Neural cell (in vitro differentiated cells): ENCODE measurements around the gene TCF12. TPM values are rescaled to one million over a fixed set of nuclear protein-coding genes. Genes with fewer than 3 reads are reported as not detected.

Experiments used
- H2AFZ ChIP-seq: fragments of 200-600, 300-800 bp; sonication (generic), shearing (Covaris generic); 2 replicates; pipeline ENCODE4 v1.6.0; 2014; ENCODE audit warnings: low read depth, mild to moderate bottlenecking, antibody characterized with exemption, low read length, moderate library complexity
- H3F3A ChIP-seq: fragments of 200-600 bp; shearing (Covaris generic); 2 replicates; pipeline ENCODE4 v1.6.1; 2016; ENCODE audit warnings: mild to moderate bottlenecking, moderate library complexity, mixed read lengths, antibody characterized with exemption, low read length; ENCODE audit not compliant: insufficient read depth, poor library complexity, severe bottlenecking
- H3K27ac ChIP-seq: fragments of 200-600, 300-800 bp; sonication (generic), shearing (Covaris generic); 2 replicates; pipeline ENCODE4 v1.5.1; 2014; ENCODE audit warnings: mild to moderate bottlenecking, low read length, moderate library complexity
- H3K27me3 ChIP-seq: fragments of 300-800, 200-600 bp; sonication (generic), shearing (Covaris generic); 2 replicates; pipeline ENCODE4 v1.6.0; 2014; ENCODE audit warnings: mild to moderate bottlenecking, low read depth, low read length, moderate library complexity; ENCODE audit not compliant: insufficient read depth
- H3K36me3 ChIP-seq: fragments of 300-800, 200-600 bp; sonication (generic), shearing (Covaris generic); 2 replicates; pipeline ENCODE4 v1.5.1; 2014; ENCODE audit warnings: mild to moderate bottlenecking, antibody characterized with exemption, low read length, moderate library complexity; ENCODE audit not compliant: insufficient read depth
- H3K4me2 ChIP-seq: fragments of 300-800, 200-600 bp; sonication (generic), shearing (Covaris generic); 2 replicates; pipeline ENCODE4 v1.6.0; 2014; ENCODE audit warnings: mild to moderate bottlenecking, low read length
- H3K4me3 ChIP-seq: fragments of 300-800, 200-600 bp; sonication (generic), shearing (Covaris generic); 2 replicates; pipeline ENCODE4 v1.5.1; 2014; ENCODE audit warnings: mild to moderate bottlenecking, low read length, moderate library complexity
- H3K79me2 ChIP-seq: fragments of 200-600 bp; shearing (Covaris generic); replicated peaks from 2 replicates; pipeline ENCODE4 v1.6.0; 2014; ENCODE audit warnings: mild to moderate bottlenecking, low read length, moderate library complexity; ENCODE audit not compliant: insufficient read depth
- H3K9ac ChIP-seq: fragments of 300-800, 200-600 bp; sonication (generic), shearing (Covaris generic); 2 replicates; pipeline ENCODE4 v1.6.1; 2016; ENCODE audit warnings: mild to moderate bottlenecking, low read length, mixed read lengths
- H3K9me2 ChIP-seq: fragments of 200-600 bp; shearing (Covaris generic); 2 replicates; pipeline ENCODE4 v1.6.1; 2016; ENCODE audit warnings: mild to moderate bottlenecking, low read length, mixed read lengths; ENCODE audit not compliant: insufficient read depth
- H3K9me3 ChIP-seq: fragments of 200-600, 300-800 bp; sonication (generic), shearing (Covaris generic); 2 replicates; pipeline ENCODE4 v1.6.1; 2016; ENCODE audit warnings: mild to moderate bottlenecking, mixed run types, low read length, moderate library complexity, mixed read lengths
- H4K20me1 ChIP-seq: fragments of 200-600 bp; shearing (Covaris generic); 2 replicates; pipeline ENCODE4 v1.6.1; 2016; ENCODE audit warnings: mild to moderate bottlenecking, mixed run types; ENCODE audit not compliant: insufficient read depth
- EP300 ChIP-seq: fragments of 450-650 bp; conservative IDR thresholded peaks from 2 replicates; pipeline ENCODE4 v1.6.1; 2014; ENCODE audit warnings: antibody characterized with exemption, mild to moderate bottlenecking, moderate library complexity; ENCODE audit not compliant: poor library complexity, severe bottlenecking
- EZH2 ChIP-seq: fragments of 200-600, 300-800 bp; shearing (Covaris generic), sonication (generic); IDR thresholded peaks from 2 replicates; pipeline ENCODE4 v1.6.1; 2014; ENCODE audit warnings: antibody characterized with exemption, low read length, borderline replicate concordance, mild to moderate bottlenecking; ENCODE audit not compliant: insufficient read depth, poor library complexity, severe bottlenecking
- MXI1 ChIP-seq: fragments of 450-650 bp; conservative IDR thresholded peaks from 2 replicates; pipeline ENCODE4 v1.6.1; 2014; ENCODE audit warnings: antibody characterized with exemption, mild to moderate bottlenecking; ENCODE audit not compliant: poor library complexity, severe bottlenecking
- POLR2AphosphoS5 ChIP-seq: IDR thresholded peaks from 2 replicates; pipeline ENCODE4 v1.6.1; 2012
- RAD21 ChIP-seq: fragments of 450-650 bp; conservative IDR thresholded peaks from 2 replicates; pipeline ENCODE4 v1.6.1; 2014; ENCODE audit warnings: antibody characterized with exemption, mild to moderate bottlenecking, moderate library complexity
- SMC3 ChIP-seq: fragments of 450-650 bp; conservative IDR thresholded peaks from 2 replicates; pipeline ENCODE4 v1.6.1; 2014; ENCODE audit warnings: antibody characterized with exemption, mild to moderate bottlenecking, moderate library complexity; ENCODE audit not compliant: poor library complexity
- TAF1 ChIP-seq: IDR thresholded peaks from 2 replicates; pipeline ENCODE4 v1.6.1; 2012; ENCODE audit warnings: low read depth
- polyA plus RNA-seq: library from polyadenylated mRNA; depleted of rRNA; stranded (reverse); fragments of >200 nt; gene quantifications from 2 replicates; pipeline ENCODE4 v1.2.3, GENCODE V29; 2014
- TF ChIP-seq, protein P1 (sequence below): fragments of 450-650 bp; IDR thresholded peaks from 2 replicates; pipeline ENCODE4 v1.5.1; 2014; ENCODE audit warnings: antibody characterized with exemption, mild to moderate bottlenecking, moderate library complexity; ENCODE audit not compliant: poor library complexity, severe bottlenecking
- TF ChIP-seq, protein P2 (sequence below): IDR thresholded peaks from 2 replicates; pipeline ENCODE4 v1.6.1; 2012; ENCODE audit warnings: borderline replicate concordance

TCF12 gene
- polyA plus RNA-seq, 1 donor from 2014 or later = 52.7 TPM

DNA sequence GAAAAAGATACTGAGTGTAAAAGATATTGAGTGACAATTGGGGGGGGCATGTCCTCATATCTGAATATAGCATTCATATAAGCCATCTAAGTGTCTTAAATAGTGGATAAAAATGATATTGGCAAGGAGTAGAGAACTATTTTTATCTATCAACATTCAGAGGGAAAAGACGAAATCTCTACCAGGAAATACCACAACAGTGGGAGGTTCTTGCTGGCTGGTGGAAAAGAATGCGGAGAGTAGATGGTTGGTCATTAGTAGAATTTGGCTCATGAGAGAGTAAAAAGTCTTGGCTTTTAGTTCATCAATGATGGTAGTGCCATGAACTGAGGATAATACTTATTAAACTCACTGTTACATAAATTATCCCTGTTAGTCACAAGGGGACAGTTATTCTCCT lies 4.8 kb upstream of the TCF12 start:
- TF ChIP-seq MXI1 (no peak), RAD21 (no peak), EZH2 (no peak), SMC3 (no peak)
- TF ChIP-seq, protein P1, sequence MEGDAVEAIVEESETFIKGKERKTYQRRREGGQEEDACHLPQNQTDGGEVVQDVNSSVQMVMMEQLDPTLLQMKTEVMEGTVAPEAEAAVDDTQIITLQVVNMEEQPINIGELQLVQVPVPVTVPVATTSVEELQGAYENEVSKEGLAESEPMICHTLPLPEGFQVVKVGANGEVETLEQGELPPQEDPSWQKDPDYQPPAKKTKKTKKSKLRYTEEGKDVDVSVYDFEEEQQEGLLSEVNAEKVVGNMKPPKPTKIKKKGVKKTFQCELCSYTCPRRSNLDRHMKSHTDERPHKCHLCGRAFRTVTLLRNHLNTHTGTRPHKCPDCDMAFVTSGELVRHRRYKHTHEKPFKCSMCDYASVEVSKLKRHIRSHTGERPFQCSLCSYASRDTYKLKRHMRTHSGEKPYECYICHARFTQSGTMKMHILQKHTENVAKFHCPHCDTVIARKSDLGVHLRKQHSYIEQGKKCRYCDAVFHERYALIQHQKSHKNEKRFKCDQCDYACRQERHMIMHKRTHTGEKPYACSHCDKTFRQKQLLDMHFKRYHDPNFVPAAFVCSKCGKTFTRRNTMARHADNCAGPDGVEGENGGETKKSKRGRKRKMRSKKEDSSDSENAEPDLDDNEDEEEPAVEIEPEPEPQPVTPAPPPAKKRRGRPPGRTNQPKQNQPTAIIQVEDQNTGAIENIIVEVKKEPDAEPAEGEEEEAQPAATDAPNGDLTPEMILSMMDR = no peak
- TF ChIP-seq, protein P2, sequence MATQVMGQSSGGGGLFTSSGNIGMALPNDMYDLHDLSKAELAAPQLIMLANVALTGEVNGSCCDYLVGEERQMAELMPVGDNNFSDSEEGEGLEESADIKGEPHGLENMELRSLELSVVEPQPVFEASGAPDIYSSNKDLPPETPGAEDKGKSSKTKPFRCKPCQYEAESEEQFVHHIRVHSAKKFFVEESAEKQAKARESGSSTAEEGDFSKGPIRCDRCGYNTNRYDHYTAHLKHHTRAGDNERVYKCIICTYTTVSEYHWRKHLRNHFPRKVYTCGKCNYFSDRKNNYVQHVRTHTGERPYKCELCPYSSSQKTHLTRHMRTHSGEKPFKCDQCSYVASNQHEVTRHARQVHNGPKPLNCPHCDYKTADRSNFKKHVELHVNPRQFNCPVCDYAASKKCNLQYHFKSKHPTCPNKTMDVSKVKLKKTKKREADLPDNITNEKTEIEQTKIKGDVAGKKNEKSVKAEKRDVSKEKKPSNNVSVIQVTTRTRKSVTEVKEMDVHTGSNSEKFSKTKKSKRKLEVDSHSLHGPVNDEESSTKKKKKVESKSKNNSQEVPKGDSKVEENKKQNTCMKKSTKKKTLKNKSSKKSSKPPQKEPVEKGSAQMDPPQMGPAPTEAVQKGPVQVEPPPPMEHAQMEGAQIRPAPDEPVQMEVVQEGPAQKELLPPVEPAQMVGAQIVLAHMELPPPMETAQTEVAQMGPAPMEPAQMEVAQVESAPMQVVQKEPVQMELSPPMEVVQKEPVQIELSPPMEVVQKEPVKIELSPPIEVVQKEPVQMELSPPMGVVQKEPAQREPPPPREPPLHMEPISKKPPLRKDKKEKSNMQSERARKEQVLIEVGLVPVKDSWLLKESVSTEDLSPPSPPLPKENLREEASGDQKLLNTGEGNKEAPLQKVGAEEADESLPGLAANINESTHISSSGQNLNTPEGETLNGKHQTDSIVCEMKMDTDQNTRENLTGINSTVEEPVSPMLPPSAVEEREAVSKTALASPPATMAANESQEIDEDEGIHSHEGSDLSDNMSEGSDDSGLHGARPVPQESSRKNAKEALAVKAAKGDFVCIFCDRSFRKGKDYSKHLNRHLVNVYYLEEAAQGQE = no peak
- H3K9ac ChIP-seq = no peak overlapping the region
- no peak overlapping the region for H2AFZ ChIP-seq
- H3K9me3 ChIP-seq = no peaks in the 10 kb centered on the region
- H3K4me3 ChIP-seq = no peak overlapping the region
- no peak overlapping the region for H3K27ac ChIP-seq
- no peak overlapping the region for H3K4me2 ChIP-seq
- no peaks in the 10 kb centered on the region for H4K20me1 ChIP-seq
- H3K36me3 ChIP-seq = no peaks in the 10 kb centered on the region
- H3F3A ChIP-seq = no peaks in the 10 kb centered on the region
- H3K79me2 ChIP-seq = no peaks in the 10 kb centered on the region
- H3K27me3 ChIP-seq = no peaks in the 10 kb centered on the region
- no peaks in the 10 kb centered on the region for H3K9me2 ChIP-seq

DNA sequence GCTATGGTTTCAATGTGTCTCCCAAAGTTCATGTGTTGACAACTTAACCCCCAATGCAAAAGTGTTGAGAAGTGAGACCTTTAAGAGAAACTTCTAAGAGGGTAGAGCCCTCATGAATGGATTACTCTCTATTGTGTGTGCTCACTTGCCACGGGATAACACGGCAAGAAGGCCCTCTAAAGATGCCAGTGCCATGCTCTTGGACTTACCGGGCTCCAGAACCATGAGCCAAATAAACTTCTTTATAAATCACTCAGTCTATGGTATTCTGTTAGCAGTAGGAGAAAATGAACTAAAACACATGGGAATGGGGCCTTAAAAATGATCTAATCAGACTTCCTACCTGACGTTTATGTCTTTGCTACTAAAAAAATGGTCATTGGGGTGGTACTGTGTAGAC lies 2.6 kb upstream of the TCF12 start:
- Histone ChIP-seq H4K20me1 (no peaks in the 10 kb centered on the region), H3K27ac (no peak overlapping the region), H3K4me2 (no peak overlapping the region), H3K9me2 (no peaks in the 10 kb centered on the region), H3K4me3 (no peak overlapping the region), H3F3A (no peaks in the 10 kb centered on the region), H3K79me2 (peaks cover 13% of the 10 kb centered on the region), H3K9me3 (no peaks in the 10 kb centered on the region), H3K27me3 (no peaks in the 10 kb centered on the region), H3K9ac (no peak overlapping the region), H3K36me3 (no peaks in the 10 kb centered on the region), H2AFZ (no peak overlapping the region)
- TF ChIP-seq TAF1 (no peak), POLR2AphosphoS5 (no peak), EP300 (no peak), SMC3 (no peak)

DNA sequence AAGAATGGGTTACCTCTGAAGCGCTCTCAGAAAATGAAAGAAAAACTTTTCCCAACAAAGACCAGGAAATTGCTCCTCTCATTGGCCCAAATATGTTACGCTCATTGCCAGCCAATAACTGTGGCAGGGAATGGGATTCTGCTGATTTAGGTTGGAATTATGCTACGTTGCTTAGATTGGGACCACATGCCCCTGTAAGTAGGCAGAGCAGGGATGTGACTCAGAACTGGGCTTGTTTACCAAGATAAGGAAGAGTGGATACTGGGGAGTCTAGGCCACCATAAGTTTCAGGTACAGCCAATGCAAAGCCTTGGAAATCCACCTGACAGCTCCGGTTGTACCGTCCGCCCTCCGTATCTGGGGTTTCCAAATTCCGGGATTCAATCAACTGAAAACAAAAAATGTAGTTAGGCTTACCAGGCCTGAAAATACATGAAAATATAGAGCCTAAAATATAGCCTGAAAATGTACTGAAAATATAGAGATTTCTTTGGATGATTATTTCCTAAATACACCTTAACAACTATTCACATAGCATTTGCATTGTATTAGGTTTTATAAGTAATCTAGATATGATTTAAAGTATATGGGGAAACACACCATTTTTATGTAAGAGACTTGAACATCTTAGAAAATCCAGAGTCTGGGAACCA lies 1.5 kb upstream of the TCF12 start:
- H3K4me2 ChIP-seq = no peak overlapping the region
- no peaks in the 10 kb centered on the region for H3K36me3 ChIP-seq
- H2AFZ ChIP-seq = no peak overlapping the region
- H3K9me2 ChIP-seq = no peaks in the 10 kb centered on the region
- no peaks in the 10 kb centered on the region for H3K9me3 ChIP-seq
- H3K9ac ChIP-seq = no peak overlapping the region
- no peak overlapping the region for H3K27ac ChIP-seq
- no peaks in the 10 kb centered on the region for H4K20me1 ChIP-seq
- H3F3A ChIP-seq = no peaks in the 10 kb centered on the region
- peak overlapping the region; percentile 79 for H3K4me3 ChIP-seq
- no peak for TF ChIP-seq TAF1
- no peak for TF ChIP-seq EP300
- TF ChIP-seq EZH2 = no peak
- TF ChIP-seq POLR2AphosphoS5 = no peak
- TF ChIP-seq RAD21 = no peak
- TF ChIP-seq SMC3 = no peak
- TF ChIP-seq, protein P2 = no peak
- TF ChIP-seq, protein P1 = no peak
- H3K79me2 ChIP-seq = peaks cover 24% of the 10 kb centered on the region
- H3K27me3 ChIP-seq = no peaks in the 10 kb centered on the region
